Posterior cingulate gyrus (tissue), 11 donors: ENCODE data around the gene AMD1.
"Not testable (repeated sequence)": the region's sequence is repeated elsewhere in the genome, so short reads cannot be mapped to it uniquely, and the experiment has no call there.

Experiments used
- DNase-seq, 10 donors: peaks; one replicate each; pipeline versions ENCODE4 v3.0.0 to v3.0.0-alpha.2; 2020 to 2021; ENCODE audit warnings: mixed read lengths in 3 of 10
- intact Hi-C: fragments of 100-400 bp; cut with DNase I; formaldehyde crosslinking; loops from one replicate; pipeline ENCODE4 v1.15.1; 2023

AMD1 gene

DNA sequence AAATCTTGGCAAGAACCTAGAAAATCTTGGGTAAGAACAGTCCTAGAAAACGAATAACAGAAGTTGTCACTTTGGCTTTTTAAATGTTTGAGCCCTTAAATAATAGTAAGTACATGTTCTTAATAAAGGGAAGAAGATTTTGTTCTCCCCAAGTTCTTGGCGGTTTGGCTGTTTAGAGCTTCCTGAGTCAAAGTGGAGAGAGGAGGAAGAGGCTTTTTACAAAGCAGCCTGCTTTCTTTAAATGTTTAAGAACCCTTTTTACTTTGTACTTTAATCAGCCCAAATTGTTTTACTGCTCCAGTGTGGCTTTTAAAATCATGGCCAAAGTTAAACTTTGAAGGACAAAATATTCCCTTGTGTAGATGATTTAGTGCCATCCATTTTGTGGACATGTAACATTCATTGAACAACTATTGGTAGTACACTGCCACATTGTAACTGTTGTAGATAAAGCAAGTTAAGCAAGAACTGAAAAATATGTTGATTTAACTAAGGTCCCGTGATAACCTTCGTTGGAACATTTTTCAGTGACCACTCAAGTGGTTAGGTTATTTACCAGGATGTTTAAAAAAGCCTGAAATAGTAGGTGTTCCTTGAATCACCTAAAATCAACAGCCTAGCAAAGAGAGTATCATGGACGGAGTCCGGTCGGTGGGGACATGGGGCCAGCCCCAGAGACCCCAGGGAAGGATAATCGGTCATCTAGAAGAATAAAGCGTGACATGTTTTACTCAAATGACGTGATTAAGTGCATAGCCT lies 2.4 kb downstream of the AMD1 start:
- DNase-seq, result no peak
- intact Hi-C loops, result loop anchor here (5.0 kb wide), 3 partner anchors 80 to 345 kb away; partner anchors contain the start of gene GTF3C6

GRCh38 chr6:110877569-110877968 lies 3.0 kb downstream of the AMD1 start:
- intact Hi-C loops, result loop anchor here (5.0 kb wide), 3 partner anchors 80 to 345 kb away; partner anchors contain the start of gene GTF3C6
- DNase-seq, result no peak

- DNase-seq, result peak in 9 of 10 donors; percentile 36 to 90 (median 56)
- intact Hi-C loops, result loop anchor here (5.0 kb wide), 3 partner anchors 78 to 347 kb away; partner anchors contain the start of gene GTF3C6
These were observed 4.4 kb downstream of the AMD1 start for GRCh38 chr6:110878751-110879522.

GRCh38 chr6:110880651-110881050 lies 6.1 kb downstream of the AMD1 start:
- intact Hi-C loops, result no loop called here
- no peak for DNase-seq

DNA sequence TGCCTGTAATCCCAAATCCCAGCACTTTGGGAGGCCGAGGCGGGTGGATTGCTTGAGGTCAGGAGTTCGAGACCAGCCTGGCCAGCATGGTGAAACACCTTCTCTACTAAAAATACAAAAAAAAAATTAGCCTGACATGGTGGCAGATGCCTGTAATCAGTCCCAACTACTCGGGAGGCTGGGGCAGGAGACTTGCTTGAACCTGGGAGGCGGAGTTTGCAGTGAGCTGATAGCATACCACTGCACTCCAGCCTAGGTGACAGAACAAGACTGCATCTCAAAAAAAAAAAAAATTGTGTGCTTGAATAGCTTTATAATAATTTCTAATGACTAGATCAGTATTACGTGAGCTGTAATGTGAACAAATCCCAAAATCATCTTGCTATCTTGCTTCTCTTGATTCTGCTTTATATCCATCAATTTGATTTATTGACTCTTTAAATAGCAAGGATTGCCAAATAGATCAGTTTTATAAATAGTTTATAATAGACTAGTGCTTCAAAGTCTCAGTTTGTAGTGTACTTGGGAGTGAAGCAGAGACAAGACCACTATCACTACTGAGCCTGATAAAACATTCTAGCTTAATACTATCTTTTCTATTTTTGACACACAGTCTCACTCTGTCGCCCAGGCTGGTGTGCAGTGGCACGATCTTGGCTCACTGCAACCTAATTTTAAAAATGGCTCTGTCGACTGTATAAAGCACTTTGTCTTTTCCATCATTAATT lies 7.1 kb downstream of the AMD1 start:
- DNase-seq, result no peak
- intact Hi-C loops, result no loop called here

DNA sequence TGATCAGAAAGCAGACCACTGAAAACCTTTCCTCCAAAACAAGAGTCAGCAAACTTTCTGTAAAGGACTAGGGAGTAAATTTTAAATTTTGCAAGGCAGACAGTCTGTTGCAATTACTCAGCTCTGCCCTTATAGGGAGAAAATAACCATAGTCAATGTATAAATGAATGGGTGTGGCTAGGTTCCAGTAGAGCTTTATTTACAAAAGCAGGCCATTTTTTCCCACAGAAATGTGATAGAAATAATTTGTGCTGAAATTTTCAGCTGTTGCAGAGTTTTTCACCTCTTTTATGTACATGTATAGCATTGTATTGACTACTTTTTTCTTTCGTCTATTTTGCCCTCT lies 7.7 kb downstream of the AMD1 start:
- no peak for DNase-seq
- intact Hi-C loops, result no loop called here

DNA sequence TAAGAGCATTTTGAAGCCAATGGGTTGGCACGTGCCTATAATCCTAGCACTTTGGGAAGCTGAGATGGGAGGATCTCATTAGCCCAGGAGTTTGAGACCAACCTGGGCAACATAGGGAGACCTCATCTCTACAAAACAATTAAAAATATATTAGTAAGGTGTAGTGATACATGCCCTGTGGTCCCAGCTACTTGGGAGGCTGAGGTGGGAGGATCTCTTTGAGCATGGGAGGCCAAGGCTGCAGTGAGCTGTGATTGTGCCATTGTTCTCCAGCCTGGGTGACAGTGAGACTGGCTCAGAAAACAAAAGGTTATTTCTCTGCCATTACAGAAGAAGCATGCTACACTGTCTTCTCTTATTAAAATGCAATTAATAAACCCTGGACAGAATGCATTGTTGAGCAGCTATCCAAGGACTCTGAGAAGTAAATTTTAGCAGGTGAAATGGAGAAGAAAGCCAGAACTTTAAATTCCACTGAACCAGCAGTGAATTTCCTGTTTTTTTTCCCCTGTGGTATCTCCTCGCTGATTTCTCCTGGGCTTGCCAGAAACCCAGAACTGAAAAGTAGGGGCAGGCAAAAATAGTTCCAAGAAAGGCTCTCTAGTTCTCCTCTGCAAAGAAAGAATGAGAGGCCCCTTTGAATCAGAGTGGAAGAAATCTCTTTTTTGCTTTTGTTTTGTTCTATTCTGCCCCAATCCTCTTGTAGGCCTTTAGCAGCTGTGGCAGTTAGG lies 8.4 kb downstream of the AMD1 start:
- intact Hi-C loops, result no loop called here
- DNase-seq, result no peak

DNA sequence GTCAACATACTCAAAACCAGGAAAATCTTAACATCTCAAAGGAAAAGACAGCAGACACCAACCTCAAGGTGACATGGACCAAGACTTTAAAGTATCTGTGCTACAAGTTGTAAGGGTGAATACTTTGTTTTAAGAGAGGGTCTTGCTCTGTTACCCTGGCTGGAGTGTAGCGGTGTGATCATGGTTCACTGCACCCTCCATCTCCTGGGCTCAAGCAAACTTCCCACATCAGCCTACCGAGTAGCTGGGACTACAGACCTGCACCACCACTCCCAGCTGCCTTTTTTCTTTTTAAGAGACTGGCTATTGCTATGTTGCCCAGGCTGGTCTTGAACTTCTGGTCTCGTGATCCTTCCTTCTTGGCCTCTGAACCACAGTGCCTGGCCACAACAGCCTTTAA lies 9.7 kb downstream of the AMD1 start:
- intact Hi-C loops, result no loop called here
- no peak for DNase-seq

DNA sequence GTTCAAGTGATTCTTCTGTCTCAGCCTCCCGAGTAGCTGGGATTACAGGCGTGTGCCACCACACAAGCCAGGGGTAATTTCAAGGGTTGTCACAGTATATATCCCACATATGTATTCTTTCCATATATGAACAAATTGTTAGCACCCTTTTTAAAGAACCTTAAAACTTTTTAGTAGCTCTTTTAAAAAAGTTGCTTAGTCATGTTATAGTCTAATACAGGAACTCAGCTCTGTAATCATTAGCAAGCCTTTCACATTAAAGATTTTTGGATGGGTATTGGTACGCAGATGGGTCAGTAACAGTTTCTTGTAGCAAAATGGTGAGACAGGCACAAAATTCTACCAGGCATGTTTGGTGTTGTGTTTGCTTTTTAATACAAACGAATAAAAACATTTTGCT lies 10.9 kb downstream of the AMD1 start:
- no peak for DNase-seq
- intact Hi-C loops, result no loop called here

- intact Hi-C loops, result no loop called here
These were observed 12.1 kb downstream of the AMD1 start for GRCh38 chr6:110886555-110887167.

GRCh38 chr6:110890288-110890687 lies 15.7 kb downstream of the AMD1 start:
- intact Hi-C loops, result no loop called here
- no peak for DNase-seq

More at GRCh38 chr6:110886555-110887167, 12.1 kb downstream of the AMD1 start:
- no peak for DNase-seq

GRCh38 chr6:110895907-110896608 lies 21.5 kb downstream of the AMD1 start:
- DNase-seq, result no peak
- intact Hi-C loops, result no loop called here

DNA sequence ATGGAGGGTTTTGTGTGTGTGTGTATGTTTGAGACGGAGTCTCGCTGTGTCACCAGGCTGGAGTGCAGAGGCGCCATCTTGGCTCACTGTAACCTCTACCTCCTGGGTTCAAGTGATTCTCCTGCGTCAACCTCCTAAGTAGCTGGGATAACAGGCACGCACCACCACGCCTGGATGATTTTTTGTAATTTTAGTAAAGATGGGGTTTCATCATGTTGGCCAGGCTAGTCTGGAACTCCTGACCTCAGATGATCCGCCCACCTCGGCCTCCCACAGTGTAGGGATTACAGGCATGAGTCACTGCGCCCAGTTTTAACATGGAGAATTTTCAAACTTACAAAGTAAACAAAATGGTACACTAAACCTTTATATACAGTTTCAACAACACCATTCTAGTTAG lies 22.8 kb downstream of the AMD1 start:
- intact Hi-C loops, result no loop called here
- no peak for DNase-seq

DNA sequence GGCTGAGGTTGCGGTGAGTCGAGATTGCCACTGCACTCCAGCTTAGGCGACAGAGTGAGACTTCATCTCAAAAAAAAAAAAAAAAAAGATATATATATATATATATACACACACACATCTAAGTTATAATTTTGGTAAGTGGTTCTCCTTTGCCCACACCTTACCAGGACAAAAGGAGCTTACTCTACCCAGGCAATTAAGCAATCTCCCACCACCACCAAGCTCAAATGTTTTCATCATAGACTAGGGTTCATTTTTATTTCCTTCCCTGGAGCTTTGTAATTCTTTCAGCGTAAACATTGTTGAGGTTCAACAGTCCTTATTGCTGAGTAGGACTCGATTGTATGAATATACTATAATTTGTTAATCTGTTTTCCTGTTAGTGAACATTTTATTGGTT lies 23.5 kb downstream of the AMD1 start:
- intact Hi-C loops, result no loop called here
- no peak for DNase-seq

- intact Hi-C loops, result loop anchor here (5.0 kb wide), 1 partner anchor 42 kb away; no protein-coding TSS in a partner anchor
- no peak for DNase-seq
These were observed 25.5 kb downstream of the AMD1 start for GRCh38 chr6:110900028-110900598.

DNA sequence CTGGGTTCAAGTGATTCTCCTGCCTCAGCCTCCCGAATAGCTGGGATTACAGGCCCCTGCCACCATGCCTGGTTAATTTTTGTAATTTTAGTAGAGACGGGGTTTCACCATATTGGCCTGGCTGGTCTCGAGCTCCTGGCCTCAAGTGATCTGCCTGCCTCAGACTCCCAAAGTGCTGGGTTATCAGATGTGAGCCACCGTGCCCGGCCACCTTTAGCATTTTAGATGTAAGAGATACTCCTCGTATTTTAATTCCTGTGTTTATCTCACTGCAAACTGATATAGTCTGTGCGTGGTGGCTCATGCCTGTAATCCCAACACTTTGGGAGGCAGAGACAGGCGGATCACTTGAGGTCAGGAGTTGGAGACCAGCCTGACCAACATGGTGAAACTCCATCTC lies 27.0 kb downstream of the AMD1 start:
- not testable (repeated sequence) for DNase-seq
- intact Hi-C loops, result loop anchor here (5.0 kb wide), 1 partner anchor 41 kb away; no protein-coding TSS in a partner anchor

DNA sequence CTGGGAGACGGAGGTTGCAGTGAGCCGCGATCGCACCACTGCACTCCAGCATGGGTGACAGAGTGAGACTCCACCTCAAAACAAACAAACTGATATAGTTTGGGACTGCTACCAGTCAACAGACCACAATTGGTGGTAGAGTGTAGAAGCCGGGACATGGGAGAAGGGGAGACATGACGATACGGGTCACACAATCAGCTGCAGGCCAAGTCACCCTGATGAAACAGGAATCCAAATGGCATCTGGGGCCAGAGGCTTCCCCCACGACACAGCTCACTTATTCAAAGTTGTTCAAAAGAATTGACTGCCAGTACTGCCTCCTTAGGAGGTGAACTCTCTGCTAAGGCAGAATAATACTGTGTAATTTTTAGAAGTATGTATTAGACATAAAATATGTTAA lies 27.5 kb downstream of the AMD1 start:
- no peak for DNase-seq
- intact Hi-C loops, result loop anchor here (5.0 kb wide), 1 partner anchor 40 kb away; no protein-coding TSS in a partner anchor

- intact Hi-C loops, DNase-seq: not testable (repeated sequence)
These were observed 31.7 kb downstream of the AMD1 start for GRCh38 chr6:110906273-110906672.

DNA sequence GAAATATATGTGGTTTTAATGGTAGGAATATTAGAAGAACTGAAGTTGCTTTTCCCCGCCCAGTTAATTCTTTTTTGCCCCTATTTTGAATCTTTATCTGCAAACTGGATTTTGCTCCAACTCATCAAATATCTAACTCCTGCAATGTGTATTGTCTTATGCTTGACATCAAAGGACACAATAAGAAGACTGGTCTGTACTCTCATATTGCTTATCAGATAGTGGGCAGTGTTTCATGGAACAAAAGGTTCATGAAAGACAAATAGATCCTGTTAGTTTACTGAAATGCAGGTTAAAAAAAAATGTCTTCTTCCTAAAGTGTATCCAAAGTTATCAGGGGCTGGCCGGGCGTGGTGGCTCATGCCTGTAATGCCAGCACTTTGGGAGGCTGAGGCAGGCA lies 56.2 kb downstream of the AMD1 start:
- intact Hi-C loops, result no loop called here
- DNase-seq, result no peak
